Measurements from ENCODE around the gene PGD.
"Not testable (repeated sequence)": the region's sequence is repeated elsewhere in the genome, so short reads cannot be mapped to it uniquely, and the experiment has no call there.

The PGD gene

DNA sequence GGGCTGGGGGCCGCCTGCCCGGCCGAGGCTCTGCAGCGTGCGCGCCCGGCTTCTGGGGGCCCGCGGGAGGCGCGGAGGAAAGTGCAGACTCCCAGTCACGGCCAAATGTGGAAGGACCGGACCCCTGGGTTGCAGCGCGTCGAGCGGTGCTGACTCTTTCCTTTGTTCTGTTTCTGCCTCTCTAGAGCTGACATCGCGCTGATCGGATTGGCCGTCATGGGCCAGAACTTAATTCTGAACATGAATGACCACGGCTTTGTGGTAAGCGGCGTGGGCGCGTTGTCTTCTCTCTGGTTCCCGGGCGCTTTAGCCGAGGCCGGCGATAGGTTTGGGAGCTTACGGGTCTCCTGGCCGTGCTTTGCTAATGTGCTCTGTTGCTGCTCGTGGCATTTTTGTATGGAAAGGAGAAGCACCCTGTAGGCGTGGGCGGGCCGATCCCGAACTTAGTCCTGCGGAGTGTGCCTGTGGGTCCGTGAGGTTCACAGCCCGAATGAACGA lies 629 bp downstream of the PGD start:
- peak; percentile 41 for DNase-seq

DNA sequence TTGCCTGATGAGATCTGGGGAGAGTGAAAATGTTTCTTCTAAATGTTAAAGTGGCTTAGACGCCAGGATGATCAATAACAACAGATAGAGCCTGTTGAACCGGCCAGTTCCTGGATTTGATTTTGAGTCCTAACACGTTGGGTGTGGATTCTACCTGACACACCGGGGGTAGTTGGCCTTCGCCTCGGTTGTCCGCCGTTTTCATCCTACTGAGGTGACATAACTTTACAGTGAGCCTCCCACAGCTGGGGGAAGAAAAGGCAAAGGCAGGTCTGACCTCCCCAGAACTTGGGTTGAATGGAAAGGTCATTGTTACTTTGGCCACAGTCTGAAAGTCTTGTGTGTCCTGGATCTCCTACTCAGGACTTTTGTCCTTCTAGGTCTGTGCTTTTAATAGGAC lies 1.1 kb downstream of the PGD start:
- no peak for DNase-seq

DNA sequence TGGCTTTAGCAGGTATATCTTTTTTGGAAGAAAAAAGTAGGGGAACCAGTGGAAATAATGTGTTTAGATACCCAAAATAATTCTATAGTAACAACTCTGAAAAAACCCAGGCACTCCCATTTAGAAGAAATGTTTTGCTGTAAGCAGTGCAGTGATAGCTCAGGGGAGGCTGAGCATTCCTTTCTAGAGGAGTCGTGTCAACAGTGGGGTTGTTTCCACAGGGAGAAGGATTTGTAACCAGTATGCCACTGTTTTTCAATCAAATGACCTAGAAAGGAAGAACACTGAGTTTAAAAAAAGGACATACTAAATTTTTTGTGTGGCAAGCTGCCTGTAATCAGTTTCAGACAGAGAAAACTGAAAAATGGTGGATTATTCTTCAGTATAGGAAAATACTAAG lies 2.4 kb downstream of the PGD start:
- DNase-seq = peak; percentile 73

DNA sequence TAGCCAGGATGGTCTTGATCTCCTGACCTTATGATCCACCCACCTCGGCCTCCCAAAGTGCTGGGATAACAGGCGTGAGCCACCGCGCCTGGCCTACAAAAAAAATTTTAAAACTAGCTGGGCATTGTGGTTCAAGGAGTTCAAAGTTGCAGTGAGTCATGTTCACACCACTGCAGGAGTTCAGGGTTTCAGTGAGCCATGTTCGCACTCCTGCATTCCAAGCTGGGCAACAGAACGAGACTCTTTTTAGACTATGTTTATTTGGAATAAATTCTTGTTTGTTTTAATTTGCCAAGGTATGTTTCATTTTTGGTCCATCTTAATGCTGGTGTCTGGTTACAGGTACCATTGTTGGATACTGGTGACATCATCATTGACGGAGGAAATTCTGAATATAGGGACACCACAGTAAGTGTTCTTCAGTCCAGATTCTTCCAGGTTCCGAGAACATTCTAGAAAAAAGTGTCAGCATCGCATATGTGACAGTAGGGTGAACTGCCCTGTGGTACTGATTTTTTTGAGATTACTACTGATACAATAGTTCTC lies 3.9 kb downstream of the PGD start:
- peak; percentile 21 for DNase-seq

DNA sequence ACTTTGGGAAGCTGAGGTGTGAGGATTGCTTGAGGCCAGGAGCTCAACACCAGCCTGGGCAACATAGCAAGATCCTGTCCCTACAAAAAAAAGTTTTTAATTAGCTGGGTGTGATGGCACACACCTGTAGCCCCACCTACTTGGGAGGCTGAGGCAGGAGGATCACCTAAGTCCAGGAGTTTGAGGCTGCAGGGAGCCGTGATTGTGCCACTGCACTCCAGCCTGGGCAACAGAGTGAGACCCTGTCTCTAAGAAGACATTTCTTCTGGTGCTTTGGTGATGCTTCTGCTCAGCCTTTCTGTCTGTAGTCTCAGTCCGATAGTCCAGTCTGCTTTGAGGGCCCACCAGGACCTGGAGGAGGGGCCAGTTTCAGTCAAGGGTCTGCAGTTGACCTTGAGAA lies 8.3 kb downstream of the PGD start:
- DNase-seq = no peak

DNA sequence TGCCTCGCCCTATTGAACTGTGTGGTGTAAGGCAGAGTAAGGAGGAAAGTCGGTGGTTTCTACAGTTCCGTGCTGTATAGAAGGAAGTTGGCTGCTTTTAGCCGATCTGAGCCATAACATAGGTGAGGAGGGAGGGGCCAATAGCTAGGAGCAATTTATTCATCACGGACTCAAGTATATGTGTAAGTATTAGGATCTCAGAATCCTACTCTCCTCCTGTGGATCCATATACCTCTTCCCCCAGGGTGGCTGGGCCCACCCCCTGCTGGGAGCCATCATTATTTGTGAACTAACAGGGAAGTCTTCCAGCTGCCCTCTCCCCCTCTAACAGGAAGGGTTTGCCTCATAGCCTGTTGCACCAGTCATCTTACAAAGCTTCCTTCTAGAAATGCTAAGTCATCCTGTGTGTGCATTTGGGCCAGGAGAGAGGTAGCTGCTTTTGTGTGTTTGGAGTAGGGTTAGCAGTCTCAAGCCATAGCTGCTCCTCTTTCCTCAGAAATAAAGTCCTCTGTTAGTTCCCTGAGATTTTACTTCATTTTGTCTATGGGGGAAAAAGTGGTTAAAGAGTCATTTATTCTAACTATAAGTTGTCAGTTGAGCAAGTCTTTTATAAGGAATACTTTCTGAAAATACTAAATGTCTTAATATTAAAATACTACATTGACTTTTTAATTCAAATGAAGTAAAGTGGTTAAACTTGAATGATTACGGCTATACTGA lies 16.5 kb downstream of the PGD start:
- DNase-seq = peak; percentile 75

DNA sequence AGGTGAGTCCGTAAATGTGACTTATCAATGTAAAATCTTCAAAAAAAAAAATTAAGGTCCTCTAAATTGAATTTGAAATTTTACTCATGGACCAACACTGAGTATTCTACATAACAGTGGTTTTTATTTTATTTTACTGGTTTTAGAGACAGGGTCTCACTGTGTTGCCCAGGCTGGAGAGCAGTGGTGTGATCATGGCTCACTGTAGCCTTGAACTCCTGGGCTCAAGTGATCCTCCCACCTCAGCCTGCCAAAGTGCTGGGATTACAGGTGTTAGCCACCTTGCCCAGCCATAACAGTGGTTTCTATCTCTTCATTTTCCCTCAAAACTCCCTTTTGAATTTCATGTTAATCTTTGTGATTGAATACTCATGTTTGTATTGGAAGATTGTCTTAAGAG lies 17.1 kb downstream of the PGD start:
- not testable (repeated sequence) for DNase-seq

DNA sequence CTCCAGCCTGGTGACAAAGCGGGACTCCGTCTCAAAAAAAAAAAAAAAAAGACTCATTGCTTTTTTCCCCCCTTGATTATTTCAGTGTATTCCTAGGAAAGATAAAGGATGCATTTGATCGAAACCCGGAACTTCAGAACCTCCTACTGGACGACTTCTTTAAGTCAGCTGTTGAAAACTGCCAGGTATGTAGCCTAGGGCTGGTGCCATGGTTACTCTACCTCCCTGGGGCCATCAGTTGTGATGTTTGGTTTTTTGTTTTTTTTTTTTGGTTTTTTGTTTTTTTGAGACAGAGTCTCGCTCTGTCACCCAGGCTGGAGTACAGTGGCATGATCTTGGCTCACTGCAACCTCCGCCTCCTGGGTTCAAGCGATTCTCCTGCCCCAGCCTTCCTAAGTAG lies 19.9 kb downstream of the PGD start:
- not testable (repeated sequence) for DNase-seq

DNA sequence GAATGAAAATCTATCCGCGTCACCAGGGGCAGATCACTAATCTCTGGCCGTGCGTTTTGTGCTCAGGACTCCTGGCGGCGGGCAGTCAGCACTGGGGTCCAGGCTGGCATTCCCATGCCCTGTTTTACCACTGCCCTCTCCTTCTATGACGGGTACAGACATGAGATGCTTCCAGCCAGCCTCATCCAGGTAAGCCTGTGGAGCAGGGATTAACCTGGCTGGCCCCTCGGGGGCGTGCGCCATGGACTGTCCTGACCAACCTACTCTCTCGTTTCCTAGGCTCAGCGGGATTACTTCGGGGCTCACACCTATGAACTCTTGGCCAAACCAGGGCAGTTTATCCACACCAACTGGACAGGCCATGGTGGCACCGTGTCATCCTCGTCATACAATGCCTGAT lies 20.5 kb downstream of the PGD start:
- no peak for DNase-seq

DNA sequence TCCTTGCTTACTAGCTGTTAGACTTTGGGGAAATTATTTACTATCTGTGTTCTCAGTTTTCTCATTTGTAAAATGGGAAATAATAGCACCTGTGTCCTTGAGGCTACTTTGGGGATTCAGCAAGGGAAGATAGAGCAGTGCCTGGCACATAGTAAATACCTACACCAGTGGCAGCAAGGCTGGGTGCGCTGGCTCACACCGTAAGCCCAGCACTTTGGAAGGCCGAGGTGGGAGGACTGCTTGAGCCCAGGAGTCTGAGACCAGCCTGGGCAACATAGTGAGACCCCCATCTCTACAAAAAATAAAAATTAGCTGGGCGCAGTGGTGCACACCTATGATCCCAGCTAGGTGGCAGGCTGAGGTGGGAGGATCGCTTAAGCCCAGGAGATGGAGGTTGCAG lies 22.8 kb downstream of the PGD start:
- no peak for DNase-seq

DNA sequence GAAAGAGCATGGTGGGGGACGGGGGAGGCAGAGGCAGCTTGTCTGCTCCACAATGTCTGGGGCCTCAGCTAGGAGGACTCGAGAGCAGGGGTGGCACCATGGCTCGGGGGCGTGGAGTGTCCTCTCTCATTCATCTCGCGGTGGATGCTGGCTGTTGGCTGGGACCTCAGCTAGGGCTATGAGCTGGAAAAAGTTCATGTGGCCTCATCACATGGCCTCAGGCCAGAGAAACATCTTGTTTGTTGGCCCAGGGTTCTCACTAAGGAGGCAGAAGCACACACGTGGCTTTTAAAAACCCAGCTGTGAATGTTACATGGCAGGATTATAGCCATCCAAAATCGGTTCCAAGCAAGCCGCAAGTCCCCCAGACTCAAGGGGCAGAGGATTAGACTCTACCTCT lies 25.2 kb downstream of the PGD start:
- no peak for DNase-seq

DNA sequence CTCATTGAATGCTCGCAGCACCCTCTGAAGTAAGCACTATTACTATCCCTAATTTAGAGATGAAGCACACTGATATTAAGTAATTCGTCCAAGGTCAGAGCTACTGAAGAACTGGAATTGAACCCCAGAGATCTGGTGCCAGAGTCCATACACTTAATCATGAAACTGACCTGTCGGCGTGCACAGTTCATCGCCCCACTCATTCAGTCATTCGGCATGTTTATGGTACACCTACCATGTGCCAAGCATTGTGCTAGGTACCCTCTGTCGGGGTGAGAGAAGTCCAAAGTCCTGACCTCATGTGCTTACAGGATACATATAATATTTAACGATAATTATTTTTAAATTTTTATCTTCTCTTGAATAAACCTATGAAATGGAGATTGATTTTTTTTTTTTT lies 25.8 kb downstream of the PGD start:
- no peak for DNase-seq

DNA sequence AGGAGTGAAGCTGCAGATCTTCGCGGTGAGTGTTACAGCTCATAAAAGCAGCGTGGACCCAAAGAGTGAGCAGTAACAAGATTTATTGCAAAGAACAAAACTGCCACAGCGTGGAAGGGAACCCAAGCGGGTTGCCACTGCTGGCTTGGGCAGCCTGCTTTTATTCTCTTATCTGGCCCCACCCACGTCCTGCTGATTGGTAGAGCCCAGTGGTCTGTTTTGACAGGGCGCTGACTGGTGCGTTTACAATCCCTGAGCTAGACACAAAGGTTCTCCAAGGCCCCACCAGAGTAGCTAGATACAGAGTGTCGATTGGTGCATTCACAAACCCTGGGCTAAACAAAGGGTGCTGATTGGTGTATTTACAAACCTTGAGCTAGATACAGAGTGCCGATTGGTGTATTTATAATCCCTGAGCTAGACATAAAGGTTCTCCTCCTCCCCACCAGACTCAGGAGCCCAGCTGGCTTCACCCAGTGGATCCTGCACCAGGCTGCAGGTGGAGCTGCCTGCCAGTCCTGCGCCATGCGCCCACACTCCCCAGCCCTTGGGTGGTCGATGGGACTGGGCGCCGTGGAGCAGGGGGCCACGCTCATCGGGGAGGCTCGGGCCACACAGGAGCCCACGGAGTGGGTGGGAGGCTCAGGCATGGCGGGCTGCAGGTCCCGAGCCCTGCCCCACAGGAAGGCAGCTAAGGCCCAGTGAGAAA lies 27.1 kb downstream of the PGD start:
- not testable (repeated sequence) for DNase-seq

DNA sequence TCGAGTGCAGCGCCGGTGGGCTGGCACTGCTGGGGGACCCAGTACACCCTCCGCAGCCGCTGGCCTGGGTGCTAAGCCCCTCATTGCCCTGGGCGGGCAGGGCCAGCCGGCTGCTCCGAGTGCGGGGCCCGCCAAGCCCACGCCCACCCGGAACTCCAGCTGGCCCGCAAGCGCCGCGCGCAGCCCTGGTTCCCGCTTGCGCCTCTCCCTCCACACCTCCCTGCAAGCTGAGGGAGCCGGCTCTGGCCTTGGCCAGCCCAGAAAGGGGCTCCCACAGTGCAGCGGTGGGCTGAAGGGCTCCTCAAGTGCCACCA lies 27.6 kb downstream of the PGD start:
- DNase-seq = not testable (repeated sequence)

DNA sequence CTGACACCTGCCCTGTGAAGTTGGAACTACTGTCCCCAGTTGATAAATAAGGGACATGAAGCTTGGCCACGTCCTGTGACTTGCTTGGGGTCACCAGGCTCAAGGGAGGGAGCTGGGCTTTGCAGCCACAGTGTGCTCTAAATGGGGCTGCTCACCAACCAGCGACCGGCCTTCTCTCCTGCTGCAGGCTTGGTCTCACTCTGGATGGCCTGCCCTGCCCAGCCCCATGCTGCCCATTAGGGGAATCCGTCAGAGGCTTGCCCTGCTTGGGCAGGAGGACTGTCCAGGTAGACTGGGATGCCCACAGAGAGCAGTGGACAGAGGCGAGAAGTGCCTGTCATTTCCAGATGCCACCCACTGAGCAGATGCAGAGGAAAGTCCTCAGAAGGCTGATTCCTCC lies 30.1 kb downstream of the PGD start:
- DNase-seq = no peak

DNA sequence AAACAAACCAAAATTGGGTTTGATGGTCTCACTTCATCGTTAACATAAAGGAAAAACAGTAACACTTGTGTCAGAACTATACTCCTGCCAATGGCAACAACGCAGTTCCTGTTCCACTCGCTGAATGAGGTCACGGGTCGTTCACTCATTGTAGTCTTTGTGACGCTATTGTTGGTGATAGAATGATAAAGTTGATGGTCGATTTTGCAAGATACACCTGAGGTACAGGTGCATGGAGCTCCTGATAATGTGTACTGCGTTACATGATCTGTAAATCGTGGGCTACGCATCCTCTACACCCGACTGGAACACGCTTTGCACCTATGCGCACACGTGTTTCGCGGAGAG lies 31.0 kb downstream of the PGD start:
- peak; percentile 12 for DNase-seq

DNA sequence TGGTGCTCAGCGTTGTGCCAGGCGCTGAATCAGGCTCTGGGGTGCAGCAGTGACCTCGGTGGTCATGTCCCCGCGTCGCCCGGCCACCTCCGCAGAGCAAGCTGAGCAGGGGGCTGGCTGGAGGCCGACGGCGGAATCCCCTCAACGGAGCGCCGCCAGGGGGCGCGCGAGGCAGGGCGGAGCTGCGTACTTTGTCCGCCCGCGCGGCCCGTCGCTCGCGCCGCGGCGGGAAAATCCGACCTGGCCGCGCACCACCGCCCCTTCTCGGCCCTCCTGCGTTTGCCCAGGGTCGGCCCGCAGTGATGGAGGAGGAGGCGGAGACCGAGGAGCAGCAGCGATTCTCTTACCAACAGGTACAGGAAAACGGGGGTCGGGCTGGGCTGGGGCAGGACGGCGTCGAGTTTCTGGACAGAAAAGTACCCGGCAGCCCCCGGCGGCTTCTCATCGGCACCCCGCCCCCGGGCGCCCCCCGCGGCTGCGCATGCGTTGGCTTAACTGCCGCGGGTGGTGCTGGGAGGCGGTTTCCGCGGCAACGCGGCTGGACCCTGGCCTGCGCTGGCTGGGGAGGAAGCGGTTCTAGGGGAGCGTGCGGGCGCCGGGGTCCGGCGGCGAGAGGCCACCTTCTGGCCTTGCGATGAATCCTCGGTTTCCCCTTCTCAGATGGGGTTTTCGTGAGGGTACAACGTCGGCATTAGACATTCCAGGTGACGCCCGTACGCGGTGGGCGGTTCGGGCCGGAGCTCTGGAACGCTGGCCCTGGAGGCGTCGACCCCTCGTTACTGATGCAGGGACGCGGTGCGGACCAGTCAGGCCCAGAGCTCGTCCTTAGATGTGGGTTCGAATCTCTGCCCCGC lies 31.6 kb downstream of the PGD start, which contains the start of gene CENPS:
Gene CENPS (plus strand): TSS at position 218 of the 854 bp plus-strand sequence. CDS start 85 bp downstream, at position 303.
- DNase-seq = peak; percentile 89

DNA sequence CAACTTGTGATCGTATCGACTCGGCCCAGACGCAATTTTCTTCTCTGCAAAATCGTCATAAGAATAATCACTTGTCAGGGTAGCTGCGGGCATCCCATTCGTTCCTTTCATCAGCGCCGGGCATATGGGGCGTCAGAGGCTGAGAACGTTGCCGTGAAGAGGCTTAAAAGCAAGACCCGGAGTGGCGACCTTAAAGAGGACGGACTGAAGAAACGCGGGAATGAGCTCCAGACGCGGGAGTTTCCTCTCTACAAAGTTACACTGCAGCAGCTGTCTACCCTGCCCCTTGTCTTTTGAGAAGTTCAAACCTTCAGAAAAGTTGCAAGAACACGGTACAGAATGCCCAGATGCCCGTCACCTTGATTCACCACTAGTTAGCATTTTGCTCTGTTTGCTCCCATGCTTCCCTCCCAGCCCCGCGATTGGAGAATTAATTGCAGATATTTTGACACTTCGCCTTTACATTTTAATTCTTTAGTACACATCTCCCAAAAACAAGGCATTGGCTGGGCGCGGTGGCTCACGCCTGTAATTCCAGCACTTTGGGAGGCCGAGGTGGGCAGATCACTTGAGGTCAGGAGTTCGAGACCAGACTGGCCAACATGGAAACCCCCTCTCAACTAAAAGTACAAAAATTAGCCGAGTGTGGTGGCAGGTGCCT lies 32.3 kb downstream of the PGD start:
- peak; percentile 27 for DNase-seq

DNA sequence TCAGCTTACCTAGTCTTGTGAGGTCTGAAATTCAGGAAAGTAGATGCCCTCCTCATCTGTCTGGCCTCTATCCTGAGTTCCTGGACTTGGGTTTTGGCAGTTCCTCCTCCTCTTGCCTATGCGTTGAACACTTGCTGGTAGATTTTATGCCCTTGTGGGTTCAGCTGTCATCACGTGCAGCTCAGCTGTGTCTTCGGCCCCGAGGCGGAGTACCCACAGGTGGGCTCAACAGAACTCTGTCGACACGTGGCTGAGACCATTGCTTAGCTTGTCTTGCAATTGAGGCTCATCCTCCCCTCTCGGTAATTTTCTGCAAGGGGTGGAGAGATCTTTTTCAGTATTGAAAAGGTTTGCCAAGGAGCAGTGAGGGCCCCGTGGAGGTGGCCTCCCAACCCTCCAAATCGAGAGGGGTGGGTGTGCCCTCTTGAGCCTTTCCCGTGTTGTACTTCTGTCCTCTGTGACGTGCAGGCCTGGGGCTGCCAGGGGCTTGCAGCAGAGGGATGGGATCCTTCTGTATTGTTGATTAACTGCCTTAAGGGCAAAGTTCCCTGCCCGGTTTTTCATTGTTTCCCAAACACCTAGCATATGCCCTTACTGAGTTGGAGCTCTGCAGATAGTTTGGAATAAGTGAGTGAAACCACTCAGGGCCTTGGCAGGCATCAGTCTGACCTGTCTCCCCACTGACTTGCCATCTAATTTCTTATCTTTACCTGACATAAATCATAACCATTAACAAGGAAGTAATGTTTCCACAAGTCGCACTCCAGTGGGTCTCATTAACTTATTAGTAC lies 34.2 kb downstream of the PGD start:
- DNase-seq = no peak

DNA sequence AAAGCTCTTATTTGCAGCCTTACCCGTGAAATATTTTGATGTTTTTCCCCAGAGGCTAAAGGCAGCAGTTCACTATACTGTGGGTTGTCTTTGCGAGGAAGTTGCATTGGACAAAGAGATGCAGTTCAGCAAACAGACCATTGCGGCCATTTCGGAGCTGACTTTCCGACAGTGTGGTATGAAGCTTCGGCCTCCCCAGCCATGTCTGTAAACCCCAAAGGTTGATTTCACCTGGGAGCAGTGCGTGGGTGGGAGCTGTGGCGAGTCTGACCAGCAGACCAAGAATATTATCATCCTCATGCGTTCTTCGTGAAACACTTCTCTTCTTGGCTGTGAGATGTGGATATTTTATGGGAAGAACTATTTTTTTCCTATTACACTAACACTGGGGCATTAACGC lies 34.9 kb downstream of the PGD start:
- DNase-seq = no peak

DNA sequence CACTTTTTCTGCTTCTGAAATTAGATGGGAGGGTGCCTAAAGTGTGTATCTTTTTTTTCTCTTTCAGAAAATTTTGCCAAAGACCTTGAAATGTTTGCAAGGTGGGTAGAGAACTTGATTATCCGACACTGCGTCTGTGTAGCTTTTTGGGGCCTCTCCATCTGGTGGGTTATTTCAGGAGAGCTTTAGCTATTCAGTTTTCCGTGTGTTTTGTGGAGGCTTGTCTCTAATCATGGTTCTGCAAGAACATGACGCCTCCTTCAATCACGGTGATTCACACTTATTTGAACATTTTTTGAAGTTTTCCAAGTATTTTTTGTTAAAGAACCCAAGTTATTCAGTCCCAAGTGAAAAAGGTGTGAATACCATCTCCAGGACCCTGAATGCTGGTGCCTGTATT lies 35.7 kb downstream of the PGD start:
- DNase-seq = no peak

DNA sequence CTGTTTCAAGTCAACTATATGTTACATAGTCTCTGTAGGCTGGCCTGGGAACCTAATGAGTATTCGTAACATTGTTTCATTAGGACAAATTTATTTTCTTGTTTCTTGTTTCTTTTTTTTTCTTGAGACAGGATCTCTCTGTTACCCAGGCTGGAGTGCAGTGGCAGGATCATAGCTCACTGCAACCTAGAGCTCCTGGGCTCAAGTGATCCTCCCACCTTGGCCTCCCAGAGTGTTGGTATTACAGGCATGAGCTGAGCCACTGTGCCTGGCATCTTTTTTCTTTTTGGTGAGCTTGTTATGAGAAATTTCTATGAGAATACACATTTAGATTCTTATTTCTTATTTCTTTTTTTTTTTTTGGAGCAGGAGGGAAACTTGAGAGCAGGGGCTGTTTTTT lies 38.2 kb downstream of the PGD start:
- no peak for DNase-seq
